ENCODE measurements around the gene FGF12.

The FGF12 gene

DNA sequence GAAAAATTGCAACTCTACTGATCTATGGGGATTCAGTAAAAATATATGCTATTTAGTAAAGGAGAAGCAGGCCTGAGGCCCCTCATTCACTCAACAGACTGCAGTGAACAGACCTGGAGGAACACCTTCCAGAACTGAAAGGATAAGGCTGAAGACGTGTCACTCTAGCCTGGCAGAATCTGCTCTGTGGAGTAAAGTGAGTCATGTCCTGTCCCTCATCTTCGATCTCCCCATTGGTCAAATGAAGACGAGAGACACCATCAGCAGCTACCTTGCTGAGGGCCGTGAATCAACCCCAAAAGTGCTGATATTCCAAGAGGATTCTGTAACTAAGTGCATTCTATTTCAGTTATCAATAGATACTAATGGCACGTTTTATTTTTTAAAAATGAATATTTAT lies 359.7 kb downstream of the FGF12 start:
- no peak overlapping the region for H3K4me3 ChIP-seq (ENCODE audit: low read depth, low read length)
- in situ Hi-C loops (cut with HindIII; ENCODE audit: low sequenced_read_pairs): no loop called here
- no peak for DNase-seq (ENCODE audit: low read depth)
- TF ChIP-seq, protein P1, sequence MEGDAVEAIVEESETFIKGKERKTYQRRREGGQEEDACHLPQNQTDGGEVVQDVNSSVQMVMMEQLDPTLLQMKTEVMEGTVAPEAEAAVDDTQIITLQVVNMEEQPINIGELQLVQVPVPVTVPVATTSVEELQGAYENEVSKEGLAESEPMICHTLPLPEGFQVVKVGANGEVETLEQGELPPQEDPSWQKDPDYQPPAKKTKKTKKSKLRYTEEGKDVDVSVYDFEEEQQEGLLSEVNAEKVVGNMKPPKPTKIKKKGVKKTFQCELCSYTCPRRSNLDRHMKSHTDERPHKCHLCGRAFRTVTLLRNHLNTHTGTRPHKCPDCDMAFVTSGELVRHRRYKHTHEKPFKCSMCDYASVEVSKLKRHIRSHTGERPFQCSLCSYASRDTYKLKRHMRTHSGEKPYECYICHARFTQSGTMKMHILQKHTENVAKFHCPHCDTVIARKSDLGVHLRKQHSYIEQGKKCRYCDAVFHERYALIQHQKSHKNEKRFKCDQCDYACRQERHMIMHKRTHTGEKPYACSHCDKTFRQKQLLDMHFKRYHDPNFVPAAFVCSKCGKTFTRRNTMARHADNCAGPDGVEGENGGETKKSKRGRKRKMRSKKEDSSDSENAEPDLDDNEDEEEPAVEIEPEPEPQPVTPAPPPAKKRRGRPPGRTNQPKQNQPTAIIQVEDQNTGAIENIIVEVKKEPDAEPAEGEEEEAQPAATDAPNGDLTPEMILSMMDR (IDR thresholded peaks at IDR 0.05; ENCODE audit: low read depth, low read length, missing control alignments): no peak

DNA sequence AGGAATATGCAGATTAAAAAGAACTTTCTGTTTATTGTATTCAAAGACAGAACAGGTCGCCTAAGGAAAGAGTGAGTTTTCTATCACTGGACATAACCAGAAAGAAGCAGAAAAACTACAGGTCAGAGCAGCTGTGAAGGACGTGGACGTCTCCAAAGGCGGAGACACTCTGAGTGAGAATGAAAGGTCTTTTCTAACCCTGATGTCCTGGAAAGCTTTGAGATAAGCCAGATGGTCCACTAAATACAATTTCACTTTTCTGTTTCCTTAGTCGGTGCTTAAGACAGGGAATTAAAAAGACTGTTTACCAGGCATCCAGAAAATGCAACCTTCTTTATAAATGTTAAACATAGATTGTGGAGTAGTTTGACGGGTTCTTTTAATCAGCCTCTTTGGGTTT lies 360.4 kb downstream of the FGF12 start:
- in situ Hi-C loops (cut with HindIII; ENCODE audit: low sequenced_read_pairs): no loop called here
- no peak overlapping the region for H3K4me3 ChIP-seq (ENCODE audit: low read depth, low read length)
- no peak for DNase-seq (ENCODE audit: low read depth)
- TF ChIP-seq, protein P1 (IDR thresholded peaks at IDR 0.05; ENCODE audit: low read depth, low read length, missing control alignments): no peak

DNA sequence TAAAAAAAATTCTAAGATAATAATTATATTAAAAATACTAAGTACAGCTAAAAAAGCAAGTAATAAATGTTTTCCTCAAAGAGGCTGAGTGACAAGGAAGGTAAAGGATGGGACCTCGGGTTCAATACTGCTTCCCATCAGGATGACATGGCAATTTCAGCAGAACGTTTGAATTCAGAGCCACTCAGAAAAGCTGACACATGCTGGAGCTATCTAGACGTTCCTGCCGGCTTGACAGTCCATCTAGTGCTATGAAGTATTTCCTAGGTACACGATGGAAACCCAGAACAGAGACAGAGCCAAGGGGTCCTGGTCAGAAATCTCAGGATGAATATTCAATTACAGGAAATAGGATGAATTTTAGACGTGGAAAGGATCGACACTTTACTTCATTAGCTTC lies 361.8 kb downstream of the FGF12 start:
- in situ Hi-C loops (cut with HindIII; ENCODE audit: low sequenced_read_pairs): no loop called here
- TF ChIP-seq, protein P1 (IDR thresholded peaks at IDR 0.05; ENCODE audit: low read depth, low read length, missing control alignments): no peak
- no peak for DNase-seq (ENCODE audit: low read depth)
- no peak overlapping the region for H3K4me3 ChIP-seq (ENCODE audit: low read depth, low read length)

DNA sequence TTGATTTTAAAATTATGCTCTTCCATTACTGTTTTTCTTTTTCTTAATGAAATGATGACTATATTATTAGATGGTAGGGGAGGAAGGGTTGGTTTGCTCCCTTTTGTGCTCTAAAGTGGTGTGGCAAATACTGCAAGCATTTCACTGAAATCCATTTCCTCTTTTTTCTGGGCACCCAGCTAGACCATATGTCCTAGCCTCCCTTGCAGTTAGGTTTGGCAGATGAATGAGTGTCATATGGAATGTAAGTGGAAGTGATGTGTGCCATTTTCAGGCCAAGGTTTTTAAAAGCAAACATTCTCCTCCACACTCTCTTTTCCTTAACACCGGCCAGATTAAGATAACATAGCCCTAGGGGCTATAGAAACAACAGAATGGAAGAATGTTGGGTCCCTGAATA lies 363.0 kb downstream of the FGF12 start:
- no peak for DNase-seq (ENCODE audit: low read depth)
- TF ChIP-seq, protein P1 (IDR thresholded peaks at IDR 0.05; ENCODE audit: low read depth, low read length, missing control alignments): no peak
- in situ Hi-C loops (cut with HindIII; ENCODE audit: low sequenced_read_pairs): no loop called here
- H3K4me3 ChIP-seq (ENCODE audit: low read depth, low read length): no peak overlapping the region

DNA sequence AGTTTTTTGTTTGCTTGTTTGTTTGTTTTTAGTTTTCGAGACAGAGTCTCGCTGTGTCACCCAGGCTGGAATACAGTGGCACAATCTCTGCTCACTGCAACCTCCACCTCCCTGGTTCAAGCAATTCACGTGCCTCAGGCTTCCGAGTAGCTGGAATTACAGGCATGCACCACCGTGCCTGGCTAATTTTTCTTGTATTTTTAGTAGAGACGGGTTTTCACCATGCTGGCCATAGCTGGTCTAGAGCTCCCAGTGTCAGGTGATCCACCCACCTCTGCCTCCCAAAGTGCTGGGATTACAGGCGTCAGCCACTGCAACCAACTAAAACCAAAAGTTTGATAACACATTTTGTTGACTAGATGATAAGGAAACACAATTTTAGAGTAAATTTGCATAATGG lies 372.7 kb downstream of the FGF12 start:
- TF ChIP-seq, protein P1 (IDR thresholded peaks at IDR 0.05; ENCODE audit: low read depth, low read length, missing control alignments): no peak
- DNase-seq (ENCODE audit: low read depth): no peak
- no peak overlapping the region for H3K4me3 ChIP-seq (ENCODE audit: low read depth, low read length)
- in situ Hi-C loops (cut with HindIII; ENCODE audit: low sequenced_read_pairs): no loop called here

DNA sequence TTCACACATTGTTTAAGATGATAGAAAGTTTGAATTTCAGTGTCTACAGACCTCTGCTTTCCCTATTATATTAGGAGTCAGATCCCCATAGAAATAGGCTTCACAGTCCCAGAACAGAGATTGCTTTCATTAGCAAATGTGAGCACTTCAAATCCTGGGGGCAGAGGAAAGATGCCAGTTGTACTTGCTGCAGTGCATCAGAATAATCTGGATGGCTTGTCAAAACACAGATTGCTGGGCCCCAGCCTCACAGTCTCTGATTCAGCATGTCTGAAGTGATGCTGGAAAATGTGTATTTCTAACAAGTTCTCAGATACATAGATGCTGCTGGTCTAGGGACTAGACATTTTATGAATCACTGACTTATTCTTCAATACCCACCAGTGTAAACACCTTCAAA lies 375.2 kb downstream of the FGF12 start:
- in situ Hi-C loops (cut with HindIII; ENCODE audit: low sequenced_read_pairs): no loop called here
- DNase-seq (ENCODE audit: low read depth): no peak
- no peak overlapping the region for H3K4me3 ChIP-seq (ENCODE audit: low read depth, low read length)
- TF ChIP-seq, protein P1 (IDR thresholded peaks at IDR 0.05; ENCODE audit: low read depth, low read length, missing control alignments): no peak

DNA sequence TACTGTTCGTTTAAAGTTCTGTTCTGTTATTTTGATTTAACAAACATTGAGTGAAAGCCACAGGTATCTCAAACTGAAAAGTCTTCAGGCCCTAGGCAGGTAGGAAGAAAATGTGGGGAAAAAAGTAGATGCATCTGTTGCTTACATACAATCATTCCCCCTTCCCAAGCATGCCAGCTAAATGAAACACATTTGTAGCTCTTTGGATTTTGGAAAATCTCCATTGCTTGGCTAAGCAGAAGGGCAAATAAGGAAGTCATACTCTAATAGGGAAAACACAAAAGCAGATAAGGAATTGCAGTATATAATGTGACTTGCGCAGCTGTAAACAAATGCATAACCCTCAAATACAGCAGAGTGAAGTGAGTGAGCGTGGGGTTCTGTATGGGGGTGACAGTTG lies 375.9 kb downstream of the FGF12 start:
- in situ Hi-C loops (cut with HindIII; ENCODE audit: low sequenced_read_pairs): no loop called here
- no peak for DNase-seq (ENCODE audit: low read depth)
- TF ChIP-seq, protein P1 (IDR thresholded peaks at IDR 0.05; ENCODE audit: low read depth, low read length, missing control alignments): no peak
- H3K4me3 ChIP-seq (ENCODE audit: low read depth, low read length): no peak overlapping the region

All from astrocyte of the cerebellum (primary cell).